Activated CD8-positive, alpha-beta memory T cell treated with anti-CD3 and anti-CD28 coated beads, Interleukin-2, amount 50 U/mL, for 48 hours (primary cell): ENCODE data around the gene COL4A1.

ENCODE experiments used
- DNase-seq: peaks from one replicate; pipeline ENCODE4 v3.0.0-alpha.2; 2020

The COL4A1 gene

DNA sequence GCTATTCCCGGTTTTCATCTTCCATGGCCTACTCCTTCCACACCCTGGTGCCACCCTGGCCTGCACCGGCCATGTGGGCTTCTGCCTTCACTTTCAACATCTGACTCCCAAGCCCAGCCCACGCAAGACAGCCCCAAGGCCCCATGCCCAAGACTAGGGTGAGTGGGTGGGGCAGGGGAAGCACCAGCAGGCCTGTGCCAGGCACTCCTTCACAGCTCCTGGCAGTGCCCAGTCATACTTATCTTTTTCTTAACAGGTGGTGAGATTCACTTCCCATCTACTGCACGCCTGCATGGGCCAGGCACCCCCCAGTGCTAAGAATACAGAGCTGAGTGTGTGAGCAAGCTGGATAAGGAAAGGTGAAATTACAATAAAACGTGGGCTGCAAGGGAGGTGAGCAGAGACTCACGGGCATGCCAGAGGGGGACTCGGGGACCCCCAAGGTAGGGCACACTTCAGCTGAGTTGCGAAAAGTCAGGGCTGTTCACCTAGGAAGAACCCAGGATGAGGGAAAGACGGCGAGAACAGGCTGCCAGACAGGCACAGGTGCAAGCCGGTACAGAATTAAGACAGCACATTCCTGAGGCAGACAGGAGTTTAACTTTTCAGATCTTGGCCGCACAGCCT is 55.7 kb downstream of the COL4A1 start:
- DNase-seq, result no peak

DNA sequence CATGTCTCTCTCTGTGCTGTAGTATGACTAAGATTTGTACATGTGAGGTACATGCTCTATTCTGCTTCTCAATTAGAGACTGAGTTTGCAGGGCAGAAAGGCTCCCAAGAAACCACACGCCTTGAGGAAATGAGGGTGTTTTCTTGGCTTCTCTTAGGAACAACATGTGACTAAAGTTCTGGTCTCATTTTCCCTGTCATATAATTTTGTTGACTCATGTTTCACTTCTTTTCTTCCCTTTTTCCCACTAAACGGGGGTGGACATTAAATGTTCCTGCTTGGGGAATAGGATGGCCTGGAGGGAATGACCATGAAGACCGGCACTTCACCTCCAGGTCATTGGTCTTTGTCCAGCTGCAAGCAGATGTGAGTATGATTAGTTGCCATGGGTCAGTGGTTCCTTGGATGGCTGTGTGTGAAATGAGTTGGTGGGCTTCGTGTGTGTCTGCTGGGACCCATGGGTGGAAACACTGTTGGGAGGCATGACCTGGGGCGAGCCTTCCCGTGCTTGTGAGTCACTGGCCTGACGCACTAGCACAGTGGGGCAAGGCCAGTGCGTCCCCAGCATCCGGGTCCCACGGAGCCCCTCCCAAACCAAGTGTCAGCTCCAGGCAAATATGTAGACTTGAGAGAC is 56.6 kb downstream of the COL4A1 start:
- DNase-seq, result no peak

DNA sequence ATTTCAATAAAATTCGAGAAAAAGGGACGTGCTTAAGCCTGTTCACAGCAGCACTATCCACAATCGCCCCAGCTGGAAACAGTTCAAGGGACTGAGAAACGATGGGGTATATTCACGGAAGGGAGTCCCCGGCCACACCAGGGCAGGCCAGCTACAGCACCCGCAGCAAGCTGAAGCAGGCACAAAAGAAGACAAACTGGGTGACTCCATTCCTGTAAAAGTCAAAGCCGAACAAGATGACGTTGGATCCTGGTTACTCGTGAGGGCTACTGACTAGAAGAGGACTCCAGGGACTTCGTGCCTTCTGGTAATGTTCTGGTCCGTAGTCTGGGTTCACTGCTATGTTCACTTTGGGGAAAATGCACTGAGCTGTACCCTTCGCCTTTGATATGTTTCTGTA is 57.6 kb downstream of the COL4A1 start:
- no peak for DNase-seq

DNA sequence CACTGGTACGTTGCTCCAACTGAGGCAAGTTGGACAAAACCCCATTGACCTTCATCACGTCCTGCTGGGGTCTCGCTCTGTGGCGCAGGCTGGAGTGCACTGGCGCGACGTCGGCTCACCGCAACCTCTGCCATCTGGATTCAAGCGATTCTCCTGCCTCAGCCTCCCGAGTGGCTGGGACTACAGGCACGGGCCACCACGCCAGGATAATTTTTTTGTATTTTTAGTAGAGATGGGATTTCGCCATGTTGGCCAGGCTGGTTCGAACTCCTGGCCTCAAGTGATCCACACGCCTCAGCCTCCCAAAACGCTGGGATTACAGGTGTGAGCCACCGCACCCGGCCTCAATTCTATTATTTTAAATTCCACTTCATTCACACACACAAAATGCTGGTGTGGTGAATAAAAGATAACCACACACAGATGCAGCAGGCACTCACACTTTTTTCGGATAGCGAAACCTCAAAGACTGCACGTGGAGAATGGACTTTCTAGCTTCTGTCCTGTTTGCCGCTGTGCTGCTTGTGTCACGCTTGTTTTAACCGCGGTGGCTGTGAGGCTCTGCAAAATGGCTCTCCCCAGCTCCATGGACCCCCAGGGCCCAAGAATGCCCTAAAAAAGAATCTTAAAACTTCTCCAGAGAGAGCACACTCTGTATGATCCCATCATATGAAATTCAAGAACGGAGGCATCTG is 58.4 kb downstream of the COL4A1 start:
- DNase-seq, result no peak

- no peak for DNase-seq
Measured at GRCh38 chr13:110246530-110246929, 60.4 kb downstream of the COL4A1 start.

DNA sequence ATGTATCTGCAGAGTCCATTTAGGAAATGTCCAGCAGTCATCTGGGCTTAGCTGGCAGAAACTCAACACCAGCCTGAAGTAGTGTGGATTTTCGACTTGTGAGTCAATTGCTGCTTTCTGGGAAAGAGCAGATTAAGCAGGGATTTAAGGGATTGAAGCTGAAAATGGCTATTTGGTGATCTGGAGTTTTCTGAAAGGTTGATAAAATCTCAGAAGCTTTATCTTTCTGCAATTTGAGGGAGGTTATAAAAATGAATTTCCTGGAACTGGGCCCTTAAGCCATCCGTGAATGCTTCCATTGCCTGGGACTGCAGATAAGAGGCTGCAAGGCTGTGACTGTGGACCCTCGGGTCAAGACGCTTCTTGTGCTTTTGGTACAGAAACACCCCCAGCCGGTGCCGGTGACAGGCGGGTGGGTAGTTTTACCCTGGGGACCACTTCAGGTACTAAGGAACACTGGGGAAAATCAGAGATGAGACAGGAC is 61.5 kb downstream of the COL4A1 start:
- DNase-seq, result no peak

GRCh38 chr13:110244976-110245375 is 62.0 kb downstream of the COL4A1 start:
- no peak for DNase-seq

GRCh38 chr13:110244071-110244830 is 62.7 kb downstream of the COL4A1 start:
- DNase-seq, result no peak

- no peak for DNase-seq
Measured at GRCh38 chr13:110242615-110243014, 64.3 kb downstream of the COL4A1 start.

- no peak for DNase-seq
Measured at GRCh38 chr13:110240943-110241342, 66.0 kb downstream of the COL4A1 start.

GRCh38 chr13:110240352-110240751 is 66.6 kb downstream of the COL4A1 start:
- no peak for DNase-seq

DNA sequence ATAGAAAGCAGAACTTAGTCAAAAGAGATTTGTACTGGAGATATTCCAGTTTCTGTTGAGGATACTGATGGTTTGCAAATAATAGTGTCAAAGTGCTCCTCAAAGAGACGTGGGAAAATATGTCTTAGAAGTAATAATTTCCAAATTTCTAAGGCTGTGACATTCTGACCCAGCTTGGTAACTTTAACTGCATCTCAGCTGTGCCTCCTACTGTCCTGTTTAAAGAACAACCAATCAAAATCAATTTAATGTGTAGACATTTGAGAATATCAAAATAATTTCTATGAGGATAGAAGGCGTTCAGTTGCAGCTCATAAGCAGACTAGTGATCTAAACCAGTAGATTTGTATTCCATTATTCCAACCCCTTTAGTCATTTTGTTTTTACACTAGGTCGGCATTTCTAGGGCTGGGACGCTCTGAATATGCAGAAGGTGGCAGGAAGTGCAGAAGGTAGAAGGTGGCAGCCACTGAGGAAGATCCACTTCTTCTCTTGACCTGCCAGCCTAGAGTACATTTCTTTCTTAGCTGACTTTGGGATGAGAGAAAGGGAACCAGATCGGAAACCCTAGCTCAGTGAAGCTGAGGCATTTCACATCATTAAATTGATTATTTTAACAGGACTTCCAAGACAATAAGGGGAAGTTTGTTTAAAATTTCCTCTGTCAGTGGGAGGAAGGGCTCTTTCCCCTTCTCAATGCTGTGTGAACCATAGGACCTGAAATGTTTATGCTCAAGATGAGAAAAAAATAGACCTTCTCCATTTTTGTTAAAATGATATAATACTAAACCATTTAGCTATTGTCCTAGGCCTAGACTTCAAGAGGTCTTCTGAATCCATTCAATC is 67.5 kb downstream of the COL4A1 start:
- DNase-seq, result no peak

GRCh38 chr13:110238818-110239195 is 68.2 kb downstream of the COL4A1 start:
- DNase-seq, result no peak

- no peak for DNase-seq
Measured at GRCh38 chr13:110237875-110238817, 68.8 kb downstream of the COL4A1 start.

GRCh38 chr13:110236831-110237261 is 70.1 kb downstream of the COL4A1 start:
- DNase-seq, result no peak

GRCh38 chr13:110236431-110236830 is 70.5 kb downstream of the COL4A1 start:
- no peak for DNase-seq

GRCh38 chr13:110234532-110234931 is 72.4 kb downstream of the COL4A1 start:
- no peak for DNase-seq

- DNase-seq, result no peak
Measured at GRCh38 chr13:110233951-110234280, 73.0 kb downstream of the COL4A1 start.

DNA sequence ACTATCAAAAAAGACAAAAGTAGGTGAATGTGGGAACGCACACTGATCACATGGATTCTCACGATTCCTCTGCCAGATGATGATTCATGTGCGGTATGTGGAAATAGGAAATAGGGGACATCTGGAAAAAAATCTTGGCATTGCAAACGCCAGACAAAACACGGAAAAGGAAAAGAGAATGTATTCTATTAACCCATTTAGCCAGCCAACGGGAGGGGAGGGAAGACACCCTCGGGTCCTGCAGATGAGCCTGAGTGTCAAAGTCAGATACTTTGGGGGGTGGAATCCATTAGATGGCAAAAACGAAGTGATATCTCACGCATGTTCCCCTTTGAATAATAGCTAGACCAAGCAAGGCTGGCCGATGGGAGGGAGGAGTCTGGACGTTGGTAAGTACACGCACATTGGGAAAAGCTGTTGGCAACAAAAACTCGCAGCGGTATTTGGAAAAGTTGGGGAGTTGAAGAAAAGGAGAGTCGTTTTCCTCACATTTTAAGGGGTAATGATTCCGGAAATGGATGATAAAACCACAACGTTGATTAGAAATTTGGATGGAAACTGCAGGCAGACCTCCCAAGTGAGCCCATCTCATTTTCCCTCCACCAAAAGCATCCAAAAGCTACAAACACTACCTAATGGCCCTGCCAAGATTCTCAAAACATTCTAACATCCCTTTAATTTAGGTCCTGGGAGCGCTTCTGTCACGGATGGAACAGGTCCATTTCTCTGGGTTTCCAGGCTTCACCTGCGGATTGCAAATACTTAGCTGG is 73.6 kb downstream of the COL4A1 start:
- DNase-seq, result no peak

GRCh38 chr13:110232756-110233155 is 74.2 kb downstream of the COL4A1 start:
- DNase-seq, result no peak

- DNase-seq, result no peak
Measured at GRCh38 chr13:110232142-110232541, 74.8 kb downstream of the COL4A1 start.
